GM20000 (cell line): Measurements from ENCODE around the gene IL17REL.

Experiments used
- DNase-seq: peaks from one replicate; pipeline ENCODE4 v3.0.0; 2012; ENCODE audit warnings: low spot score
- TF ChIP-seq, protein P1 (sequence below): IDR thresholded peaks from 2 replicates; pipeline ENCODE4 v1.5.1; 2012; ENCODE audit warnings: mild to moderate bottlenecking, control low read depth; ENCODE audit errors: extremely low read depth, missing control alignments

The IL17REL gene

DNA sequence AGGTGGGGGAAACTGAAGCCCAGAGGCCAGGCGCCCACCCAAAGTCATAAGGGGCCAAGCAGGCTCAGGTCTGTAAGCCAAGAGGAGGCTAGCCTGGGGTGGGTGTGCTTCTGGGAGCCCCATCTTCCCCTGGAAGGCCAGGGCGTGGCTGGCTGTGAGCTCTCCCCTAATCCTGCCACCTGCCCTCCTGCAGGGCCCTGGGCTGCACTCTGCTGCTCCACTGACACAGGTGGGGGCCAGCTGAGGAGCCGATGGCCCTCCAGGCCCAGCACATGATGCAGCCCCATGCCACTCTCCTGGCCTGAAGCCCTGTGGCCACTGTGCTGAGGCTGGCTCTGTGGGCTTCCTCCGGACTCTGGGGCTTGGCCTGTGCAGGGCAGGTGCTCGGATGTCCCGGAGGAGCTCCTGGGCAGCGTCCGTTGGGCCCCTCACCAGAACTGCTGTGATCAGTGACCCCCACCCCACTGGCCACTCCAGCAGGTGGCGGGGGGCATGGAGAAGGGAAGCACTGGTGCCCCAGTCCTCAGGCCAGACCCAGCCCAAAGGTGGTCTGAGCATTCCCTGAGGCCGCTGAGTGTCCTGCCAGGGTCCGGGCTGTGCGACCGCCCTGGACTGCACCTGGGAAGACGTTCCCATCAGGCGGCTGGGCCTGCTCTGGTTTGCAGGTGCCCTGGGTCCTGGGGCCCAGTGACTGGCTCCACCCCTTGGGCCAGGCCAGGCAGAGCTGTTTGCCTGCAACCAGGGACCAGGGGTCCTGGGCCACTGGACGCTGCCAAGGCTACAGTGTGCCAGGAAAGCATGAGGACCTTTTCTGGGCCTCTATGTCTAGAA lies 43.5 kb downstream of the IL17REL start:
- TF ChIP-seq, protein P1, sequence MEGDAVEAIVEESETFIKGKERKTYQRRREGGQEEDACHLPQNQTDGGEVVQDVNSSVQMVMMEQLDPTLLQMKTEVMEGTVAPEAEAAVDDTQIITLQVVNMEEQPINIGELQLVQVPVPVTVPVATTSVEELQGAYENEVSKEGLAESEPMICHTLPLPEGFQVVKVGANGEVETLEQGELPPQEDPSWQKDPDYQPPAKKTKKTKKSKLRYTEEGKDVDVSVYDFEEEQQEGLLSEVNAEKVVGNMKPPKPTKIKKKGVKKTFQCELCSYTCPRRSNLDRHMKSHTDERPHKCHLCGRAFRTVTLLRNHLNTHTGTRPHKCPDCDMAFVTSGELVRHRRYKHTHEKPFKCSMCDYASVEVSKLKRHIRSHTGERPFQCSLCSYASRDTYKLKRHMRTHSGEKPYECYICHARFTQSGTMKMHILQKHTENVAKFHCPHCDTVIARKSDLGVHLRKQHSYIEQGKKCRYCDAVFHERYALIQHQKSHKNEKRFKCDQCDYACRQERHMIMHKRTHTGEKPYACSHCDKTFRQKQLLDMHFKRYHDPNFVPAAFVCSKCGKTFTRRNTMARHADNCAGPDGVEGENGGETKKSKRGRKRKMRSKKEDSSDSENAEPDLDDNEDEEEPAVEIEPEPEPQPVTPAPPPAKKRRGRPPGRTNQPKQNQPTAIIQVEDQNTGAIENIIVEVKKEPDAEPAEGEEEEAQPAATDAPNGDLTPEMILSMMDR: no peak
- DNase-seq: no peak

DNA sequence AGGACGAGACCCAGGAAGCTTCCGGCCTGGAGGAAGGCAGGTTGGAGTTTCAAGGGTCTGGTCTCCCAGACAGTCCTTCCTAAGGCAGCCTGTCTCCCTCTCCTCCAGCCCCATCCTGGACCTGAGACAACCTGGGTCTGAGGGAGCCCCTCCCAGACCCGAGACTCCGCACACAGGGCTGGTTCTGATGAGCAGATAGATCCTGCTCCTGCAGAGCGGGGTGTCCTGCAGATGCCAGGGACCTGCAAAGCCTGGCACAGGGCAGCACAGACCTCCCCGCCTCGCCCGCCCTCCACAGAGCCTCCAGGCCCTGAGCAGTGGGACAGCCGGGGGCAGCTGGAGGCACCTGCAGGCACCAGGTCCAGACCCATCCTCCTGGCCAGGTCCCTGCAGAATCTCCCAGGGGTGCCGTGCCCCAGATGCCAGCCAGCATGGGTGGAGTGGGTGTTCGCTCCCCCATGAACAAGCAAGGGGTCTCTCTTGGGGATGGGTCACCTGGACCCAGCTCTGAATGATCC lies 44.2 kb downstream of the IL17REL start:
- TF ChIP-seq, protein P1: no peak
- DNase-seq: no peak

GRCh38 chr22:49967706-49968208 lies 44.8 kb downstream of the IL17REL start:
- DNase-seq: no peak
- TF ChIP-seq, protein P1: no peak

DNA sequence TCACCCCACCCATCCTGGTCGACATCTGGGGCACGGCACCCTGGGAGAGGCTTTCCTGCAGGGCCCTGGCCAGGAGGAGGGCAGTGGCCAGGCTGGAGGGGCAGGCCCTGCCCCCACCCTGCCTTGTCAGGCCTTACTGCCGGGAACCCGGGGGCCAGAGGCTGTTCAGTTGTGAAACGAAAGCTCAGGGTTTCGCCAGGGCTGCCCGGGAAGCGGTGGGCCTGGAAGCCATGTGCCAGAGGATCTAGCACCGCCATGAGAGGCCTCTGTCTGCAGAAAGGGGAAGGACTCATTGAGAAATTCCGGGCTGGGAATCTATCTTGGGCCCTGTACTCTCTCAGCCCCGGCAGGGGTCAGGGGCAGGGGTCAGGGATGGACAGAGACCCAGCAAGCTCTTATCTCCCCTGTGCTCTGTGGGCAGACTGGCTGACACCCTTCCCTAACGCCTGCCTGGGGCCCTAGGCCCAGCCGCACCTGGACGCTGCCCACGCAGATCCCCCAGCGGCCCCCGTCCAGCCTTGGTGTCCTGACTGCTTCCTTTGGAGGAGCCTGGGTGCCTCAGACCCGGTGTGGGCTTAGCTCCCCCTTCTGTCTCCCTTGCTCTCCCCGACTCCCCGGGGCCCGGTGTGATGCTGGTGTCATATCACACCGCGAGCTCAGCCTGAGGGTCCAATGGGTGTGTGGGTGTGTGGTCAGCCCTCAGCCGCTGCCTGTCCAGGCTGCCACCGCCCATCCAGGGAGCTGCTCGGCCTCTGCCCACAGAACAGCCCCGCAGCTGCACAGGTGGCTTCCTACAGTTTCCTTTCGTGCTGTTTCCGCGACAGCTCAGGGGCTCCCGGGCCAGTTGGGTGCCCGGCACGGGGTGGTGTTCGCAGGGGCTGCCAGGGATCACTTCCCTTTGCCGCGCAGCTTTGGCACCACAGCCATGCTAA lies 45.5 kb downstream of the IL17REL start:
- TF ChIP-seq, protein P1: no peak
- no peak for DNase-seq

- DNase-seq: no peak
Observed at GRCh38 chr22:49966041-49966773, 46.4 kb downstream of the IL17REL start.

More at GRCh38 chr22:49966041-49966773, 46.4 kb downstream of the IL17REL start:
- TF ChIP-seq, protein P1: no peak
